ENCODE results near the gene SMTN.
"Not testable (repeated sequence)": the region's sequence is repeated elsewhere in the genome, so short reads cannot be mapped to it uniquely, and the experiment has no call there.

SMTN gene

DNA sequence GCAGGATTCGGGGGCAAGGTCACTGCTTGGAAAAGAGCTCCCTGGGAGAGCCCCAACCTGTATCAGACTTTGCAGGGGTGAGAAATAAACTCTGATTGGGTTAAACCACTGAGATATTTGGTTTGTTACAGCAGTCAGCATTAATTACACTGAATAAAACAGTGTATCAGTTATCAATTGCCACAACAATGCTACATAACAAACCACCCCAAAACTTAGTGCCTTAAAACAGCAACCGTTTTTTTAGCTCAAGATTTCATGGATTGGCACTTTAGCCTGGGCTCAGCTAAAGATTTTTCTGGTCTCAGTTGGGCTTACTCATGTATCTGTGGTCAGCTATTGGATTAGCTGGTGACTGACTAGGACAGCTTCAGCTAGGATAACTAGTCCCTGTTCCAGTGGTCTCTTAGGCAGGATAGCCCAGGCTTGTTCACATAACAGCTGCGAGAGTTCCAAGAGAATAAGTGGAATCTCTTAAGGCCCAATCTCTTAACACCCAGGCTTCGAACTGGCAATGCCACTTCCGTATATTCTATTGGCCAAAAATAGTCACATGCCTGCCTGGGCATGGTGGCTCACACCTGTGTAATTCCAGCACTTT, 7.5 kb upstream of the SMTN start:
- not testable (repeated sequence) for H3K4me3 ChIP-seq (ENCODE audit: low read depth, low read length); H3K36me3 ChIP-seq (ENCODE audit: control insufficient read depth, insufficient read depth, low read length); H3K27ac ChIP-seq (ENCODE audit: low read depth, low read length); H3K9me3 ChIP-seq (ENCODE audit: control insufficient read depth, insufficient read depth, low read depth, low read length); H3K4me1 ChIP-seq (ENCODE audit: control insufficient read depth, insufficient read depth, low read length); H3K27me3 ChIP-seq (ENCODE audit: control insufficient read depth, insufficient read depth, low read length); H3K9ac ChIP-seq (ENCODE audit: low read length)

DNA sequence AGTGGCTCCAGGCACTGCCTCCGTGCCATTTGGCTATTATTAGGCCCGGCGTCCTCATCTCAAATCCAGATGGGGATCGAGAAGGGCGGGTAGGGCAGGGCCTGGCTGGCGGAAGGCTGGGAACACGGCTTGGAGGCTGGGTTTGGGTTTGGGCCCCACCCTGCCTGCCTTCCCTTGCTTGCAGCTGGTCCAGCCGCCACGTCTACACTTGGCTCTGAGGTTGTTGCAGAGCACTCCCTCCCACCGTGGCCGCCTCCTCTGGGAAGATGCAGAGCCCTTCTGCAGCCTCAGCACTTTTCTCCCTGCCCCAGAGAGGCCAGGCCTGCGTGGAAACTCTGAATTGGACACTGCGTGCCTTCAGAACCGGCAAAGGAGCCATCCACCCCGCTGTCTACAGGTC, 5.2 kb upstream of the SMTN start:
- H3K4me3 ChIP-seq (ENCODE audit: low read depth, low read length): no peak overlapping the region
- H3K27ac ChIP-seq (ENCODE audit: low read depth, low read length): no peak overlapping the region
- peaks cover 4% of the 10 kb centered on the region; the same call in 1 of the 2 replicates for H3K4me1 ChIP-seq (ENCODE audit: control insufficient read depth, insufficient read depth, low read length)
- H3K27me3 ChIP-seq (ENCODE audit: control insufficient read depth, insufficient read depth, low read length): no peaks in the 10 kb centered on the region
- H3K9ac ChIP-seq (ENCODE audit: low read length): no peak overlapping the region
- no peaks in the 10 kb centered on the region for H3K36me3 ChIP-seq (ENCODE audit: control insufficient read depth, insufficient read depth, low read length)
- no peaks in the 10 kb centered on the region for H3K9me3 ChIP-seq (ENCODE audit: control insufficient read depth, insufficient read depth, low read depth, low read length)

- Histone ChIP-seq H3K4me1 (ENCODE audit: control insufficient read depth, insufficient read depth, low read length) (peaks cover 16% of the 10 kb centered on the region; the same call in 1 of the 2 replicates), H3K36me3 (ENCODE audit: control insufficient read depth, insufficient read depth, low read length) (no peaks in the 10 kb centered on the region), H3K9me3 (ENCODE audit: control insufficient read depth, insufficient read depth, low read depth, low read length) (no peaks in the 10 kb centered on the region), H3K4me3 (ENCODE audit: low read depth, low read length) (no peak overlapping the region), H3K27me3 (ENCODE audit: control insufficient read depth, insufficient read depth, low read length) (no peaks in the 10 kb centered on the region), H3K27ac (ENCODE audit: low read depth, low read length) (no peak overlapping the region), H3K9ac (ENCODE audit: low read length) (no peak overlapping the region)
Measured at GRCh38 chr22:31077681-31078080, 3.4 kb upstream of the SMTN start.

DNA sequence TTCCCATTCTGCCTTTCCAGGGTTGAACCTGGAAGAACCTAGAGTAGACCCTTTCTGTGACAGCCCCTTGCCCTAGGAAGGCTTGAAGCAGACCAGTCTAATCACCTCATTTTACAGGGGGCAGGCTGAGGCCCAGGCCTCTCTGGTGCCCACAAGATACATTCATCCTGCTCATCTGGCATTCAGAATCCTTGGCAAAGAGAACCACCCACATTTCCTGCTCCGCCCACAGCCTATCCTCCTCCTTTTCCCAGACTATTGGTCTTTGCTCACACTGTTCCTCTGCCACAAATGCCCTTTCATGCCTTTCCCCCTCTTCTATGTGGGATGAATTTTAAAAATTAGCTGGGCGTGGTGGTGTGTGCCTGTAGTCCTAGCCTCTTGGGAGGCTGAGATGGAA, 2.7 kb upstream of the SMTN start:
- H3K9me3 ChIP-seq (ENCODE audit: control insufficient read depth, insufficient read depth, low read depth, low read length); H3K9ac ChIP-seq (ENCODE audit: low read length); H3K27ac ChIP-seq (ENCODE audit: low read depth, low read length); H3K36me3 ChIP-seq (ENCODE audit: control insufficient read depth, insufficient read depth, low read length); H3K27me3 ChIP-seq (ENCODE audit: control insufficient read depth, insufficient read depth, low read length); H3K4me3 ChIP-seq (ENCODE audit: low read depth, low read length): not testable (repeated sequence)
- peaks cover 23% of the 10 kb centered on the region for H3K4me1 ChIP-seq (ENCODE audit: control insufficient read depth, insufficient read depth, low read length)

- H3K27ac ChIP-seq (ENCODE audit: low read depth, low read length): no peak overlapping the region
- no peaks in the 10 kb centered on the region for H3K27me3 ChIP-seq (ENCODE audit: control insufficient read depth, insufficient read depth, low read length)
- no peaks in the 10 kb centered on the region for H3K36me3 ChIP-seq (ENCODE audit: control insufficient read depth, insufficient read depth, low read length)
- peaks cover 31% of the 10 kb centered on the region for H3K4me1 ChIP-seq (ENCODE audit: control insufficient read depth, insufficient read depth, low read length)
- H3K9ac ChIP-seq (ENCODE audit: low read length): no peak overlapping the region
- H3K4me3 ChIP-seq (ENCODE audit: low read depth, low read length): no peak overlapping the region
- no peaks in the 10 kb centered on the region for H3K9me3 ChIP-seq (ENCODE audit: control insufficient read depth, insufficient read depth, low read depth, low read length)
Measured at GRCh38 chr22:31079095-31079642, 1.9 kb upstream of the SMTN start.

DNA sequence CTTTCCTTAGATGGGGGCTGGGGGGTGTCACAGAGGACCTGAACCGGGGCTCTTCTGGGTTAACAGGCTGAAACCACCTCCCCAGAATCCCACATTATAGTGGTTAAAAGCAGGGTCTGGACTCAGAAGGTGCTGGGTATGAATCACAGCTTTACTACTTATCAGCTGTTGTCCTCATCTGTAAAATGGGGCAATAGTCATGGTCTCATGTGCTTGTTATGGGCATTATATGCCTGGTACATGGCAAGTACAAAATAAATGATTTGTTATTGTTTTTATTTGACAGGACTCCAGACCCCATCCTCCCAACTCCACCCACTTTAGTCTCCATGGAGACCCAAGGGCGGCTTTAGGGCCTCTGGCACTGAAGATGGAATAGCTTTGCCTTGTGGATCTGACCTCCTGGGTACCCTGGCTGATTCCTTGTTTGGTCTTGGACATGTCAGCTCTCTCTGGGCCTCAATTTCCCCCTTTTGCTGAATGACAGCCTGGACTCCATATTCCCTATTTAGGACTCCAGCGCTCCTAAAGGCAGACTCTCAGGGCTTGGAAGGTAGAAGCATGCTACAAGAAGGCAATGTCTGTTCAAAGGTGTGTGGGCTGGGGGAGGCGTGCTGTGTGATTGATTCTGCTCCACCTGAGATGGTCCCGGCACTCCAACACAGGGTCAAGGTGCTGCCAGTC, 812 bp upstream of the SMTN start:
- H3K9me3 ChIP-seq (ENCODE audit: control insufficient read depth, insufficient read depth, low read depth, low read length): no peaks in the 10 kb centered on the region
- peak overlapping the region; percentile 75; the same call in 1 of the 2 replicates for H3K27ac ChIP-seq (ENCODE audit: low read depth, low read length)

DNA sequence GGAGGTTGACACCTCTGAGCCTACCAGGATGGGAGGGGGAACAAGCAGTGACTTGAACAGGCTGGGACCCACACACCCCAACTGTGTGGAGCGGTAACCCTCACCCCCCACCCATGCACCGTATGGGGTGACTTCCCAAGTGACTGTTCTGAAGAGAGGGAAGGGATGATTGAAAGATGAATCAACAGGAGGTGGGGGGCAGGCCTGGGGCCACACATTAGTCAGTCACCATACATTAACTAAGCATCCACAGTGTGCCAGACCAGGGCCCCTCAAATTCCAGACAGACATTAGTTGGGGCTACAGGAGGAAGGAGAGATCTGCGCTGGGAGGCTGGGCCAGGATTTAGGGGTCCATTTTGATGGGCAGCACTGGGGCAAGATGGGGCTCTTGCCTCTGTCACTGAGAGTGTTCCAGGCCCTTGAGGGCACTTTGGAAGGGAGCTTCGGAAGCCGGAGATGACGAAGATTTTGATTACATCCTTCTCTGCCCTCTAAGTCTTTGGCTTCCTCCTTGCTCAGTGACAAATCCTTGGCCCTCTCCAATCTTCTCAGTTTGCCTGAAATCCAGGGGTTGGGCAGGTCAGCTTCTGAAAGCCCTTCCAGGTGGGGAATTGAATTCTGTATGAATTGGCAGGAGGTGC, 966 bp downstream of the SMTN start:
- Histone ChIP-seq H3K27me3 (ENCODE audit: control insufficient read depth, insufficient read depth, low read length) (no peaks in the 10 kb centered on the region), H3K4me3 (ENCODE audit: low read depth, low read length) (peak overlapping the region; percentile 78), H3K9me3 (ENCODE audit: control insufficient read depth, insufficient read depth, low read depth, low read length) (no peaks in the 10 kb centered on the region), H3K36me3 (ENCODE audit: control insufficient read depth, insufficient read depth, low read length) (no peaks in the 10 kb centered on the region), H3K4me1 (ENCODE audit: control insufficient read depth, insufficient read depth, low read length) (peaks cover 37% of the 10 kb centered on the region), H3K27ac (ENCODE audit: low read depth, low read length) (no peak overlapping the region), H3K9ac (ENCODE audit: low read length) (peak overlapping the region; percentile 39)

More for the DNA sequence above, 812 bp upstream of the SMTN start:
- Histone ChIP-seq H3K9ac (ENCODE audit: low read length) (peak overlapping the region; percentile 77), H3K4me1 (ENCODE audit: control insufficient read depth, insufficient read depth, low read length) (peaks cover 33% of the 10 kb centered on the region), H3K36me3 (ENCODE audit: control insufficient read depth, insufficient read depth, low read length) (no peaks in the 10 kb centered on the region), H3K4me3 (ENCODE audit: low read depth, low read length) (peak overlapping the region; percentile 78), H3K27me3 (ENCODE audit: control insufficient read depth, insufficient read depth, low read length) (no peaks in the 10 kb centered on the region)

GRCh38 chr22:31082606-31083376, 1.7 kb downstream of the SMTN start:
- no peaks in the 10 kb centered on the region for H3K36me3 ChIP-seq (ENCODE audit: control insufficient read depth, insufficient read depth, low read length)
- 0 out of 2 replicates have a peak overlapping the region, but pooled peaks have one; percentile 78 for H3K4me3 ChIP-seq (ENCODE audit: low read depth, low read length)
- H3K9ac ChIP-seq (ENCODE audit: low read length): no peak overlapping the region
- no peak overlapping the region for H3K27ac ChIP-seq (ENCODE audit: low read depth, low read length)
- H3K27me3 ChIP-seq (ENCODE audit: control insufficient read depth, insufficient read depth, low read length): no peaks in the 10 kb centered on the region
- peaks cover 37% of the 10 kb centered on the region for H3K4me1 ChIP-seq (ENCODE audit: control insufficient read depth, insufficient read depth, low read length)
- no peaks in the 10 kb centered on the region for H3K9me3 ChIP-seq (ENCODE audit: control insufficient read depth, insufficient read depth, low read depth, low read length)

DNA sequence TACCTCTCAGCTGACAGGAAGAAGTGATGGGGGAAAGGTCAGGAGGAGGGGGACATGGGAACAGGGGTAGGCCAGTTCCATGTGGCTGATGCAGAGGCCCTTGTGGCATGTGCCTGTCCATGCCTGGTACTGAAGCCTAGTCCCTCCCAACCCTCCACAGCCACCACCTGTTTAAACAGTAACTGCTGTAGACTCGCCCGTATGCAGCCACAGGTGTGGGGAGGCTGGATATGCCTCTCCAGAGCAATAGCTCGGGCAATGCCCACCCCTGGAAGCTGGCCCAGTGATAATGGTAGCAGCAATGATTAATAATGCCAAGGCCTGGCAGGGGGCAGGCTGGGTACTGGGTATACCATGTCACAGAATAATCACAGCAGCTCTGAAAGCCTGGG, 2.3 kb downstream of the SMTN start:
- Histone ChIP-seq H3K36me3 (ENCODE audit: control insufficient read depth, insufficient read depth, low read length) (peaks cover 4% of the 10 kb centered on the region; the same call in 1 of the 2 replicates), H3K4me1 (ENCODE audit: control insufficient read depth, insufficient read depth, low read length) (peaks cover 37% of the 10 kb centered on the region), H3K4me3 (ENCODE audit: low read depth, low read length) (peak overlapping the region; percentile 66), H3K27ac (ENCODE audit: low read depth, low read length) (no peak overlapping the region), H3K27me3 (ENCODE audit: control insufficient read depth, insufficient read depth, low read length) (no peaks in the 10 kb centered on the region), H3K9me3 (ENCODE audit: control insufficient read depth, insufficient read depth, low read depth, low read length) (no peaks in the 10 kb centered on the region), H3K9ac (ENCODE audit: low read length) (no peak overlapping the region)

- peak overlapping the region; percentile 66 for H3K4me3 ChIP-seq (ENCODE audit: low read depth, low read length)
- H3K9me3 ChIP-seq (ENCODE audit: control insufficient read depth, insufficient read depth, low read depth, low read length): no peaks in the 10 kb centered on the region
- H3K27ac ChIP-seq (ENCODE audit: low read depth, low read length): peak overlapping the region; percentile 96
- peaks cover 4% of the 10 kb centered on the region; the same call in 1 of the 2 replicates for H3K36me3 ChIP-seq (ENCODE audit: control insufficient read depth, insufficient read depth, low read length)
- no peaks in the 10 kb centered on the region for H3K27me3 ChIP-seq (ENCODE audit: control insufficient read depth, insufficient read depth, low read length)
- H3K4me1 ChIP-seq (ENCODE audit: control insufficient read depth, insufficient read depth, low read length): peaks cover 37% of the 10 kb centered on the region
- H3K9ac ChIP-seq (ENCODE audit: low read length): peak overlapping the region; percentile 86
Measured at GRCh38 chr22:31083923-31084810, 3.0 kb downstream of the SMTN start.
